ENCODE data around the gene P4HA3.

Gene P4HA3

DNA sequence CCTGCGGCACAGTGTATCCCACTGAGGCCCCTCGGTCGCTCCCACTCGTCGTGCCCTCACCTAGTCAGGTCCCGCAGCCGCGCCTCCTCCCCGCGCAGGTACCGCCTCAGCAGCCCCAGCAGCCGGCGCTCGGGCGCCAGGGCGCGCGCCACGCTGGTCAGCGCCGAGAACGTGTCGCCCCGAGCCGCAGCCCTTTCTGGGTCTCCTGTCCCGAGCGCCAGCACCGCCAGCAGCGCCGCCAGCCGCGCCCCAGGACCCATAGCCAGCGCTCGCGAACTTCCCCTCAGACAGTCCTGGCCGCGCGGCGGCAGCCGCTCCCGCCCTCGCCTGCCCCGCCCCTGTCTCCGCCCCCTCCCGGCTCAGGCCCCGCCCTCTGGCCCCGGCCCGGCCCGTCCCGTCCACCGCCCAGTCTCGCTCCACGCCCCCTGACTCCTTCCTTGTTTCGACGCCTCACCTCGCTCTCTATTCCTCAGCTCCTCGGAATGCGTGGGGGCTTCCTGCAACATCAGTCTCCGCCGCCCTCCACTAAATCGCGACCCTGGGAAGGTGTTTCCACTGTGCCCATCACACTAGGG is at the start of gene P4HA3:
Gene P4HA3, minus strand, starts transcription at position 289 of the 575 bp plus-strand sequence. Its CDS starts 29 bp downstream, at position 260.
- Histone ChIP-seq H3K27ac (ENCODE audit: low read depth, low read length) (no peak within 1 kb of the TSS), H3K4me3 (ENCODE audit: low read depth in 1 of 5, low read length in 5 of 5) (peak within 1 kb of the TSS; percentile 55 to 71 (median 65)), H3K9ac (ENCODE audit: low read length in 5 of 5) (peak within 1 kb of the TSS in 3 of 5 donors; percentile 41 to 71 (median 54)), H3K27me3 (ENCODE audit: control insufficient read depth in 5 of 5, insufficient read depth in 4 of 5, low read length in 5 of 5) (peaks cover 0 to 6% (median 0%) of the 10 kb centered on the region in 5 donors), H3K36me3 (ENCODE audit: control insufficient read depth in 5 of 5, insufficient read depth in 5 of 5, low read length in 5 of 5) (no peaks in the 10 kb centered on the region), H3K4me1 (ENCODE audit: control insufficient read depth in 5 of 5, insufficient read depth in 5 of 5, low read length in 5 of 5) (peaks cover 0 to 13% (median 6%) of the 10 kb centered on the region in 5 donors), H3K9me3 (ENCODE audit: control insufficient read depth in 5 of 5, low read length in 5 of 5) (peaks cover 0 to 8% (median 5%) of the 10 kb centered on the region in 5 donors)

DNA sequence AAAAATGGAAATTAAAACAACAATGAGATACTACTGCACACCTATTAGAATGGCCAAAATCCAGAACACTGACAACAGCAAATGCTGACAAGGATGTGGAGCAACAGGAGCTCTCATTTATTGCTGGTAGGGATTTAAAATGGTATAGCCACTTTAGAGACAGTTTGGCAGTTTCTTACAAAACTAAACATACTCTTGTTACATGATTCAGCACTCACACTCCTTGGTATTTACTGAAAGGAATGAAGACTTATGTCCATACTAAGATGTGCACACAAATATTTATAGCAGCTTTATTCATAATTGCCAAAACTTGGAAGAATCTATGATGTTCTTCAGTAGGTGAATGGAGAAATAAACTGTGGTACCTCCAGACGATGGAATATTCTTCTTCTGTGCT is 46.0 kb upstream of the P4HA3 start:
- H3K27ac ChIP-seq (ENCODE audit: low read depth, low read length), result no peak overlapping the region
- H3K9ac ChIP-seq (ENCODE audit: low read length in 5 of 5), result no peak overlapping the region
- peaks cover 0 to 3% (median 0%) of the 10 kb centered on the region in 5 donors for H3K9me3 ChIP-seq (ENCODE audit: control insufficient read depth in 5 of 5, low read length in 5 of 5)
- no peaks in the 10 kb centered on the region for H3K27me3 ChIP-seq (ENCODE audit: control insufficient read depth in 5 of 5, insufficient read depth in 4 of 5, low read length in 5 of 5)
- peaks cover 0 to 16% (median 0%) of the 10 kb centered on the region in 5 donors for H3K36me3 ChIP-seq (ENCODE audit: control insufficient read depth in 5 of 5, insufficient read depth in 5 of 5, low read length in 5 of 5)
- no peak overlapping the region for H3K4me3 ChIP-seq (ENCODE audit: low read depth in 1 of 5, low read length in 5 of 5)
- H3K4me1 ChIP-seq (ENCODE audit: control insufficient read depth in 5 of 5, insufficient read depth in 5 of 5, low read length in 5 of 5), result no peaks in the 10 kb centered on the region

DNA sequence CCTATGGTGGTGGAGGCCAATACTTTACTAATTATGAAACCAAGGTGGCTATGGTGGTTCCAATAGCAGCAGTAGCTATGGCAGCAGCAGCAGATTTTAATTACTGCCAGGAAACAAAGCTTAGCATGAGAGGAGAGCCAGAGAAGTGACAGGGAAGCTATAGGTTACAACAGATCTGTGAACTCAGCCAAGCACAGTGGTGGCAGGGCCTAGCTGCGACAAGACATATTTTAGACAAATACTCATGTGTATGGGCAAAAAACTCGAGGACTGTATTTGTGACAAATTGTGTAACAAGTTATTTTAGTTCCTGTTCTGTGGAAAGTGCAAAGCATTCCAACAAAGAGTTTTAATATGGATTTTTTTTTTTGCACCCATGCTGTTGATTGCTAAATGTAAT is 44.2 kb upstream of the P4HA3 start:
- Histone ChIP-seq H3K9me3 (ENCODE audit: control insufficient read depth in 5 of 5, low read length in 5 of 5) (peaks cover 0 to 3% (median 0%) of the 10 kb centered on the region in 5 donors), H3K9ac (ENCODE audit: low read length in 5 of 5) (no peak overlapping the region), H3K4me3 (ENCODE audit: low read depth in 1 of 5, low read length in 5 of 5) (no peak overlapping the region), H3K4me1 (ENCODE audit: control insufficient read depth in 5 of 5, insufficient read depth in 5 of 5, low read length in 5 of 5) (no peaks in the 10 kb centered on the region), H3K27ac (ENCODE audit: low read depth, low read length) (no peak overlapping the region), H3K27me3 (ENCODE audit: control insufficient read depth in 5 of 5, insufficient read depth in 4 of 5, low read length in 5 of 5) (no peaks in the 10 kb centered on the region), H3K36me3 (ENCODE audit: control insufficient read depth in 5 of 5, insufficient read depth in 5 of 5, low read length in 5 of 5) (peaks cover 0 to 13% (median 0%) of the 10 kb centered on the region in 5 donors)

DNA sequence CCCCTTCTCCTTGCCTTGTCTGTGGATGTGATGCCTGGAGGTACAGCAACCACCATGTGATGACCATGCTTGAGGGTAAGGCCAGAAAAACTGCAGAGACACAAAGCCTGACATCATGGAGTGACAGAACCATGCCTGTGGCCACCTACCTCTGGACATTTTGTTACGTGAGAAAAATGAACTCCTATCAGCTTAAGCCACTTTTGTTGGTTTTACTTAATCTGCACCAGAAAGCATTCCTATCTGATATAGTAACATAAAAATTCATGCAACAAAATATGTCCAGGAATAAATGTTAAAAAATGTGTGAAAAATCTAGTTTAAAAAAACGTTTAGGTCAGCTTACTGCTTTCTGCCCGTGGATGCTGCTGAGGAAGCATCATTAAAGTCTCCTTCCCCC is 42.6 kb upstream of the P4HA3 start:
- Histone ChIP-seq H3K4me3 (ENCODE audit: low read depth in 1 of 5, low read length in 5 of 5) (no peak overlapping the region), H3K27me3 (ENCODE audit: control insufficient read depth in 5 of 5, insufficient read depth in 4 of 5, low read length in 5 of 5) (no peaks in the 10 kb centered on the region), H3K9me3 (ENCODE audit: control insufficient read depth in 5 of 5, low read length in 5 of 5) (no peaks in the 10 kb centered on the region), H3K27ac (ENCODE audit: low read depth, low read length) (no peak overlapping the region), H3K36me3 (ENCODE audit: control insufficient read depth in 5 of 5, insufficient read depth in 5 of 5, low read length in 5 of 5) (peaks cover 0 to 6% (median 0%) of the 10 kb centered on the region in 5 donors), H3K9ac (ENCODE audit: low read length in 5 of 5) (no peak overlapping the region), H3K4me1 (ENCODE audit: control insufficient read depth in 5 of 5, insufficient read depth in 5 of 5, low read length in 5 of 5) (no peaks in the 10 kb centered on the region)

DNA sequence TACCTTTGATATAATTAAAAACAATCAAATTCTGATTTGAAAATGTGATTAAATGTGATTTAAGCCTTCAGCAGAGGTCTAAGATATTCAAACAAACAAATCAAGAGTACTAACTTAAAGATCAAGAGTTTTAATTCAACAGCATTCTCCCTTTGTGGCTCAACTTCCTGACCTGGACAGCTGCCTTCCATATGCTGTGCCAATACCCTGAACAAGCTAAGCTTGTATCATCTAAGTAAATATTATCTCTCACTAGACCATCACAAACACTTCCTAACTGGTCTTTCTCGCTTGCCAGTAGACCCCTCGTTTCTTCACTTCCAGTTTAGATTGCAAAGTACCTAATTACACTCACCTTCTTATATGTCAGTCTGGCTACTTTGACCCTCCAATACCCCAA is 35.9 kb upstream of the P4HA3 start:
- Histone ChIP-seq H3K36me3 (ENCODE audit: control insufficient read depth in 5 of 5, insufficient read depth in 5 of 5, low read length in 5 of 5) (peaks cover 0 to 7% (median 0%) of the 10 kb centered on the region in 5 donors), H3K27me3 (ENCODE audit: control insufficient read depth in 5 of 5, insufficient read depth in 4 of 5, low read length in 5 of 5) (no peaks in the 10 kb centered on the region), H3K4me1 (ENCODE audit: control insufficient read depth in 5 of 5, insufficient read depth in 5 of 5, low read length in 5 of 5) (no peaks in the 10 kb centered on the region), H3K9me3 (ENCODE audit: control insufficient read depth in 5 of 5, low read length in 5 of 5) (no peaks in the 10 kb centered on the region), H3K4me3 (ENCODE audit: low read depth in 1 of 5, low read length in 5 of 5) (no peak overlapping the region), H3K27ac (ENCODE audit: low read depth, low read length) (no peak overlapping the region), H3K9ac (ENCODE audit: low read length in 5 of 5) (no peak overlapping the region)

DNA sequence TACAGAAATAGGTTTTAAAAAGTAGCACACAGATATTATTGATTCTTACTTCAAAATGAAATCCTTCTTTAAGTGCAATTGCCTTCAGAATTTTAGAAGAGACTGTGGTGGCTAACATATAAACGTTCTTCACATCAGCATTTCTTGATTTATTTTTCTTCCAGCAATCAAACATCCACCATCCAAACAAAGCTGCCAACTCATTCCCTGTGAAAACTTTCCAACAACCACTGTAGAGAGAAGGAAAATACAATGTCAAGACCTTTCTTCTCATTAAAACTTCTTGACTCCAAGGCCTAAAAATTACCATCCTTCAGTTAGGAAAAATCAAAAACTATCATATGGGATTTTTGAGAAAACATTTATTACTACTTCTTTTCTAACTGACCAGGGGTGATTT is 34.0 kb upstream of the P4HA3 start:
- Histone ChIP-seq H3K27ac (ENCODE audit: low read depth, low read length) (no peak overlapping the region), H3K4me3 (ENCODE audit: low read depth in 1 of 5, low read length in 5 of 5) (no peak overlapping the region), H3K4me1 (ENCODE audit: control insufficient read depth in 5 of 5, insufficient read depth in 5 of 5, low read length in 5 of 5) (peaks cover 0 to 4% (median 0%) of the 10 kb centered on the region in 5 donors), H3K9ac (ENCODE audit: low read length in 5 of 5) (no peak overlapping the region), H3K9me3 (ENCODE audit: control insufficient read depth in 5 of 5, low read length in 5 of 5) (no peaks in the 10 kb centered on the region), H3K27me3 (ENCODE audit: control insufficient read depth in 5 of 5, insufficient read depth in 4 of 5, low read length in 5 of 5) (no peaks in the 10 kb centered on the region), H3K36me3 (ENCODE audit: control insufficient read depth in 5 of 5, insufficient read depth in 5 of 5, low read length in 5 of 5) (peaks cover 0 to 9% (median 0%) of the 10 kb centered on the region in 5 donors)

DNA sequence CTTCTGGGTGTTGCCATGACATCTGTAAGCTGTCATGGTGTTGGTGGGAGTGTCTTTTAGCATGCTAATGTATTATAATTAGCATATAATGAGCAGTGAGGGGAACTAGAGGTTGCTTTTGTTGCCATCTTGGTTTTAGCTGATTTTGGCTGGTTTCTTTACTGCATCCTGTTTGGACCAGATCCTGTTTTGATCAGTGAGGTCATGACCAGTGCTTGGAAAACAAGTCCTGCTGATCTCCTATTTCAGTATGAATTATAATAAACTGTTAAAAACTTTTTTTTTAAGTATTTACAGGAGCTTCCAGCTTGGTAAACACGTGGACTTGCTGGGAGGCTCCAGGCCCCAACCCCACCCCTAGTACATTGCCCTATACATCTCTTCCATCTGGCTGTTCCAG is 30.5 kb upstream of the P4HA3 start:
- Histone ChIP-seq H3K27me3 (ENCODE audit: control insufficient read depth in 5 of 5, insufficient read depth in 4 of 5, low read length in 5 of 5) (no peaks in the 10 kb centered on the region), H3K9ac (ENCODE audit: low read length in 5 of 5) (no peak overlapping the region), H3K4me3 (ENCODE audit: low read depth in 1 of 5, low read length in 5 of 5) (no peak overlapping the region), H3K27ac (ENCODE audit: low read depth, low read length) (no peak overlapping the region), H3K36me3 (ENCODE audit: control insufficient read depth in 5 of 5, insufficient read depth in 5 of 5, low read length in 5 of 5) (peaks cover 0 to 9% (median 6%) of the 10 kb centered on the region in 5 donors), H3K9me3 (ENCODE audit: control insufficient read depth in 5 of 5, low read length in 5 of 5) (no peaks in the 10 kb centered on the region), H3K4me1 (ENCODE audit: control insufficient read depth in 5 of 5, insufficient read depth in 5 of 5, low read length in 5 of 5) (peaks cover 0 to 4% (median 0%) of the 10 kb centered on the region in 5 donors)

DNA sequence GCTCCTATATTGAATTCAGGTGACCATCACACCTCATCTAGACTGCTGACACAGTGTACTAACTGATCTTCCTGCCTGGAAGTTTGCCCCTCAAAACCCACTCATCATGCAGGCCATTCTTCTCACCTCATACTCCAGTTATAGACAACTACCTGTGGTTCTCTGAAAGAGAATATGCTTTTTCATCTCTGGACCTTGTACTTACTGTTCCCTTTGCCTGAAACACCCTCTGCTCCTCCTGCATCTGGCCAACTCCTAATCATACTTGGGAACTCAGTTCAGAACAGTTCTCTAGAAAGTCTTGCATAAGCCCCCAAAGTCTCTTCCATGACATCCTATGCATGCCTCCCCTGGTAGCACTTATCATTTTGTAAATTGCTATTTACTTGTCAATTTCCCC is 28.2 kb upstream of the P4HA3 start:
- no peak overlapping the region for H3K27ac ChIP-seq (ENCODE audit: low read depth, low read length)

DNA sequence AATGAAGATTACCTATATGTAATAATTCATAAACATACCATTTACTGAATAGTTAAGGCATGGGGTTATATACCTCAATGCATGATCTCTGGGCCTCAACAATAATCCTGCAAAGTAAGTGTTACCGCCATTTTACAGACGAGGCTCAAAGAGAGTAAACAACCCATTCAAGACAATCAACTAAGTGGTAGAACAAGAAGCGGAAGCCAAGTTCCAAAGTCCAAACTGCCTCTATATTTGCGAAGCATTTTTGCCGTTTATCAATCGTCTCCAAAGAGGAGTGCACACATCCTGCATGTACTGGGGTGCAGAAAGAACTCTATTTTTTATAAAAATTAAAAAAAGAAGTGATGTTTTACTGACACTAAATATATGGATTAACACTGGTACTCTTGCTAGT is 27.5 kb upstream of the P4HA3 start:
- Histone ChIP-seq H3K4me1 (ENCODE audit: control insufficient read depth in 5 of 5, insufficient read depth in 5 of 5, low read length in 5 of 5) (peaks cover 0 to 4% (median 0%) of the 10 kb centered on the region in 5 donors), H3K27me3 (ENCODE audit: control insufficient read depth in 5 of 5, insufficient read depth in 4 of 5, low read length in 5 of 5) (no peaks in the 10 kb centered on the region), H3K4me3 (ENCODE audit: low read depth in 1 of 5, low read length in 5 of 5) (no peak overlapping the region), H3K9ac (ENCODE audit: low read length in 5 of 5) (no peak overlapping the region), H3K27ac (ENCODE audit: low read depth, low read length) (no peak overlapping the region), H3K9me3 (ENCODE audit: control insufficient read depth in 5 of 5, low read length in 5 of 5) (no peaks in the 10 kb centered on the region), H3K36me3 (ENCODE audit: control insufficient read depth in 5 of 5, insufficient read depth in 5 of 5, low read length in 5 of 5) (peaks cover 0 to 9% (median 5%) of the 10 kb centered on the region in 5 donors)

More for the DNA sequence above, 28.2 kb upstream of the P4HA3 start:
- Histone ChIP-seq H3K4me1 (ENCODE audit: control insufficient read depth in 5 of 5, insufficient read depth in 5 of 5, low read length in 5 of 5) (peaks cover 0 to 4% (median 0%) of the 10 kb centered on the region in 5 donors), H3K27me3 (ENCODE audit: control insufficient read depth in 5 of 5, insufficient read depth in 4 of 5, low read length in 5 of 5) (no peaks in the 10 kb centered on the region), H3K36me3 (ENCODE audit: control insufficient read depth in 5 of 5, insufficient read depth in 5 of 5, low read length in 5 of 5) (peaks cover 0 to 9% (median 5%) of the 10 kb centered on the region in 5 donors), H3K9ac (ENCODE audit: low read length in 5 of 5) (no peak overlapping the region), H3K9me3 (ENCODE audit: control insufficient read depth in 5 of 5, low read length in 5 of 5) (no peaks in the 10 kb centered on the region), H3K4me3 (ENCODE audit: low read depth in 1 of 5, low read length in 5 of 5) (no peak overlapping the region)

DNA sequence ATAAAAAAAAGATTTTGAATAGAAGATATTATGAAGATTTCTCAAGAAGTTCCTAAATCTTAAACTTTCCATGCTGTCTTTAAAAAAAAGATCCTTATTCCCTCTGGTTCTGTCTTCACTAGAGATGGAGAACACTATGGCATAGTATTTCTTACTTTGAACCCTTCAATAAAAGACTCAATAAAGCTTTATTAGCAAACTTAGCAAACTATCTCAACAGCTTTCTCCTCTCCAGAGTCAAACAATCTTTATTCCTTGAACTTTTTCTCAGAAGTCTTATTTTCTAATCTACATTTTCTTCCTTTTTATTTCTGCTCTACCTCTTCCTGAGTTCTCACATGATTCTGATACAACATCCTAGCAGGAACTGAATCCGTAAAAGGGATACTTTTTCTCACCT is 21.8 kb upstream of the P4HA3 start:
- no peaks in the 10 kb centered on the region for H3K4me1 ChIP-seq (ENCODE audit: control insufficient read depth in 5 of 5, insufficient read depth in 5 of 5, low read length in 5 of 5)
- H3K9ac ChIP-seq (ENCODE audit: low read length in 5 of 5), result no peak overlapping the region
- H3K36me3 ChIP-seq (ENCODE audit: control insufficient read depth in 5 of 5, insufficient read depth in 5 of 5, low read length in 5 of 5), result peaks cover 0 to 6% (median 0%) of the 10 kb centered on the region in 5 donors
- H3K27ac ChIP-seq (ENCODE audit: low read depth, low read length), result no peak overlapping the region
- H3K9me3 ChIP-seq (ENCODE audit: control insufficient read depth in 5 of 5, low read length in 5 of 5), result no peaks in the 10 kb centered on the region
- no peak overlapping the region for H3K4me3 ChIP-seq (ENCODE audit: low read depth in 1 of 5, low read length in 5 of 5)
- no peaks in the 10 kb centered on the region for H3K27me3 ChIP-seq (ENCODE audit: control insufficient read depth in 5 of 5, insufficient read depth in 4 of 5, low read length in 5 of 5)
